Measurements from ENCODE around the gene KLHL22.
"Not testable (repeated sequence)": the region's sequence is repeated elsewhere in the genome, so short reads cannot be mapped to it uniquely, and the experiment has no call there.

GRCh38 chr22:20508067-20508755 lies 12.6 kb upstream of the KLHL22 start:
- TF ChIP-seq CTCF (IDR thresholded peaks at IDR 0.05 in 4 of 5, conservative IDR thresholded peaks at IDR 0.05 in 1 of 5); POLR2A (IDR thresholded peaks at IDR 0.05): not testable (repeated sequence)

Measured in gastrocnemius medialis (tissue), 4 donors.